ENCODE data around the gene SYNE2.

Gene SYNE2

DNA sequence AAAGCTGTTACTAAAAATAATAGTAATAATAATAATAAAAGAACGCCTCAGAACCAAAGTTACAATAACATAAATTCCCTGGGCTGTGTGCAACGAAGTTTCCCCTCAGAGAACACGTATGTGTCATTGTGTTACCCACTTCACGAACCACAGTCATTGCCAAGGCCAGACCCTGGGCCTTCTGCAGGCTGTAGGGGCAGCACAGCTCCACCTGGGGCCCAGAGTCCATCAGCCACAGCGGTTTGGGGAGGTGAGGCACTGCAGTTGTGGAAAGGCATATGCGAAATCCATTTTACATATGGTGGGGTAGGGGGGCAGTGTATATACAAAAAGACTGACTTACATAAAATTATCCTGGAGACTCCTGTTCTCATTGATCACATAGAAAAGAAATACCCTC lies 385.2 kb downstream of the SYNE2 start:
- no peak overlapping the region for H3K27ac ChIP-seq
- TF ChIP-seq FOXP2 (optimal IDR thresholded peaks at IDR 0.05; ENCODE audit: control extremely low read depth, extremely low read length, insufficient read depth) = no peak
- TF ChIP-seq EZH2 (IDR thresholded peaks at IDR 0.05) = no peak
- no peak for TF ChIP-seq POLR2AphosphoS5 (IDR thresholded peaks at IDR 0.05; ENCODE audit: borderline replicate concordance, low read depth, low read length)
- H3K36me3 ChIP-seq (ENCODE audit: insufficient read depth, low read length) = no peaks in the 10 kb centered on the region
- H3K4me3 ChIP-seq = no peak overlapping the region
- no peaks in the 10 kb centered on the region for H3K9me3 ChIP-seq (ENCODE audit: low read depth, low read length)
- no peak for DNase-seq (ENCODE audit: low read depth, low spot score)
- no peak overlapping the region for H3K9ac ChIP-seq (ENCODE audit: insufficient read length)

GRCh38 chr14:64238631-64239030 lies 385.8 kb downstream of the SYNE2 start:
- TF ChIP-seq FOXP2 (optimal IDR thresholded peaks at IDR 0.05; ENCODE audit: control extremely low read depth, extremely low read length, insufficient read depth) (no peak), POLR2AphosphoS5 (IDR thresholded peaks at IDR 0.05; ENCODE audit: borderline replicate concordance, low read depth, low read length) (no peak), EZH2 (IDR thresholded peaks at IDR 0.05) (no peak)
- no peak overlapping the region for H3K27ac ChIP-seq
- H3K36me3 ChIP-seq (ENCODE audit: insufficient read depth, low read length) = no peaks in the 10 kb centered on the region
- DNase-seq (ENCODE audit: low read depth, low spot score) = no peak
- no peaks in the 10 kb centered on the region for H3K9me3 ChIP-seq (ENCODE audit: low read depth, low read length)
- no peak overlapping the region for H3K9ac ChIP-seq (ENCODE audit: insufficient read length)
- H3K4me3 ChIP-seq = no peak overlapping the region

- TF ChIP-seq FOXP2 (optimal IDR thresholded peaks at IDR 0.05; ENCODE audit: control extremely low read depth, extremely low read length, insufficient read depth) = no peak
- no peak for TF ChIP-seq POLR2AphosphoS5 (IDR thresholded peaks at IDR 0.05; ENCODE audit: borderline replicate concordance, low read depth, low read length)
- TF ChIP-seq EZH2 (IDR thresholded peaks at IDR 0.05) = no peak
- DNase-seq (ENCODE audit: low read depth, low spot score) = no peak
- no peaks in the 10 kb centered on the region for H3K9me3 ChIP-seq (ENCODE audit: low read depth, low read length)
- H3K36me3 ChIP-seq (ENCODE audit: insufficient read depth, low read length) = no peaks in the 10 kb centered on the region
- no peak overlapping the region for H3K4me3 ChIP-seq
- no peak overlapping the region for H3K9ac ChIP-seq (ENCODE audit: insufficient read length)
- H3K27ac ChIP-seq = no peak overlapping the region
These were observed 391.5 kb downstream of the SYNE2 start for GRCh38 chr14:64244279-64244678.

GRCh38 chr14:64245491-64245890 lies 392.7 kb downstream of the SYNE2 start:
- no peaks in the 10 kb centered on the region for H3K9me3 ChIP-seq (ENCODE audit: low read depth, low read length)
- no peak for DNase-seq (ENCODE audit: low read depth, low spot score)
- H3K36me3 ChIP-seq (ENCODE audit: insufficient read depth, low read length) = no peaks in the 10 kb centered on the region
- TF ChIP-seq EZH2 (IDR thresholded peaks at IDR 0.05) (no peak), POLR2AphosphoS5 (IDR thresholded peaks at IDR 0.05; ENCODE audit: borderline replicate concordance, low read depth, low read length) (no peak), FOXP2 (optimal IDR thresholded peaks at IDR 0.05; ENCODE audit: control extremely low read depth, extremely low read length, insufficient read depth) (no peak)
- no peak overlapping the region for H3K4me3 ChIP-seq
- H3K27ac ChIP-seq = no peak overlapping the region
- no peak overlapping the region for H3K9ac ChIP-seq (ENCODE audit: insufficient read length)

DNA sequence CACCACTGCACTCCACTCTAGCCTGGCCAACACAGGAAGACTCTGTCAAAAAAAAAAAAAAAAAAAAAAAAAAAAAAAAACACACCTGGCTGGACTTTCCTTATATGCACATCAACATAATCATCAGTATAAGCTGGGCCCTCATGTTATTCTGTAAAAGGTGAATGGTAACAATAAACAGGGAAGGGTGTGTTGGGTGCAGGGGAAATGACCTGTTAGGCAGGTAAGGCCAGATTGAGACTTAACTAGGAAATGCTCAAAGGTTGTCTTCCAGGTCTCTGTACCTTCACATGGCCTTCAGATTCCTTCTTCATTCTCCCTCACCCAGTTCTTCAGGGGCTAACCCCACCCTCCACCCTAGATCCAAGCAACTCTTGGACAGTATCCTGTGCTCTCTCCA lies 393.9 kb downstream of the SYNE2 start:
- no peaks in the 10 kb centered on the region for H3K9me3 ChIP-seq (ENCODE audit: low read depth, low read length)
- no peak overlapping the region for H3K27ac ChIP-seq
- TF ChIP-seq FOXP2 (optimal IDR thresholded peaks at IDR 0.05; ENCODE audit: control extremely low read depth, extremely low read length, insufficient read depth) (no peak), POLR2AphosphoS5 (IDR thresholded peaks at IDR 0.05; ENCODE audit: borderline replicate concordance, low read depth, low read length) (no peak)
- H3K4me3 ChIP-seq = no peak overlapping the region
- DNase-seq (ENCODE audit: low read depth, low spot score) = no peak
- H3K36me3 ChIP-seq (ENCODE audit: insufficient read depth, low read length) = no peaks in the 10 kb centered on the region
- H3K9ac ChIP-seq (ENCODE audit: insufficient read length) = no peak overlapping the region

DNA sequence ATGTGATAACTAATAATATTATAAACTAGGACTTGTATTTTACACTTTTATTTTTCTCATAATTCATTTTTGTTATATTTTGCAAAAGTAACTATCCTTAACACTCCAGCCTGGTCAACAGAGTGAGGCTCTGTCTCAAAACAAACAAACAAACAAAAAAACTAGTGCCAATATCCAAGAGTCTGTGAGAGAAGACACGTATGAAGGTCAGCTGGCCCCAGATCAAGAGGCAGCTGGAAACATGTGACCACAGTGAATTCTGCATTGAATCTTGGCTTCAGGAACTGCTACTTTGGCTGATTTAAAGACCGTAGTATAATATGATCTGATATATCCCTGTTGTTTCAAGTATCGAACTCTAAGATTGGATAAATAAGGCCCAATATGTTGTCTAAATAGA lies 394.4 kb downstream of the SYNE2 start:
- Histone ChIP-seq H3K27ac (no peak overlapping the region), H3K9ac (ENCODE audit: insufficient read length) (no peak overlapping the region), H3K9me3 (ENCODE audit: low read depth, low read length) (no peaks in the 10 kb centered on the region), H3K4me3 (no peak overlapping the region), H3K36me3 (ENCODE audit: insufficient read depth, low read length) (no peaks in the 10 kb centered on the region)
- no peak for DNase-seq (ENCODE audit: low read depth, low spot score)
- TF ChIP-seq POLR2AphosphoS5 (IDR thresholded peaks at IDR 0.05; ENCODE audit: borderline replicate concordance, low read depth, low read length) (no peak), FOXP2 (optimal IDR thresholded peaks at IDR 0.05; ENCODE audit: control extremely low read depth, extremely low read length, insufficient read depth) (no peak), EZH2 (IDR thresholded peaks at IDR 0.05) (no peak)

DNA sequence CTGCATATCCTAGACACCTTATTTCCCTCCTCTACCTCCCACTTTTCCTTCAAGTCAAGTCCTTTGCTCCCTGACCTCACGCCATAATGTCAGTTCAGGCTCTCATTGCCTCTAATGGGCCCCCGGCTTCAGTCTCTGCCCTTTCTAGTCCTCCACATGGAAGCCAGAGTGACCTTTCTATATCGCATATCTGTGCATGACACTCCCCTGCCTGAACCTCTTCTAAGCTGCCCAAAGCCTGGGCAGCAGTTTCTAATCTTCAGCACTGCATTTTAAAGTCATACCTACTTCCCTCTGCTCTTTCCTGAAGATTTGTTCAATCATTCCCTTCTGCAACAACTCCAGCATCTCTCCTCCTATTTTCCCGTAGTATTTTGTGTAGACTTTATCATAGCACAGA lies 395.9 kb downstream of the SYNE2 start:
- TF ChIP-seq FOXP2 (optimal IDR thresholded peaks at IDR 0.05; ENCODE audit: control extremely low read depth, extremely low read length, insufficient read depth) = no peak
- Histone ChIP-seq H3K36me3 (ENCODE audit: insufficient read depth, low read length) (no peaks in the 10 kb centered on the region), H3K27ac (no peak overlapping the region)

DNA sequence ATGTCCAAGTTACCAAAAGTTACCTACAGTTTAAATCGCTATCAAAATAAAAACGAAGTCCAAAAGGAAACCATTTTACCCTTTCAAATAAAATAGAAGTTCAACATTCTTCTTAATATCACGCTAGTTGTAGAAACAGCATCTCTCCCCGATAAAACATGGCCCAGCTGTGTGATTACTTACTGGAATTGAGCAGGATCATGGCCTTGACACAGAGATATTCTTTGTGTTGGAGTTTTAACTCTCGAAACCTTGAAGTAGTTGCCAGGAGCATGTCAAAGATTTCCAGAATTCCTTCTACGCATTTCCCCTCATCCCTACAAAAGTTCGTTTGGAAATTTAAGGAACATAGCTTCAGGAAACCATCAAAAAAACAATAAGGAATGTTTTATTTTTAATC lies 396.6 kb downstream of the SYNE2 start:
- TF ChIP-seq EZH2 (IDR thresholded peaks at IDR 0.05) (no peak), FOXP2 (optimal IDR thresholded peaks at IDR 0.05; ENCODE audit: control extremely low read depth, extremely low read length, insufficient read depth) (no peak), POLR2AphosphoS5 (IDR thresholded peaks at IDR 0.05; ENCODE audit: borderline replicate concordance, low read depth, low read length) (no peak)
- DNase-seq (ENCODE audit: low read depth, low spot score) = no peak
- Histone ChIP-seq H3K36me3 (ENCODE audit: insufficient read depth, low read length) (no peaks in the 10 kb centered on the region), H3K4me3 (no peak overlapping the region), H3K27ac (no peak overlapping the region), H3K9me3 (ENCODE audit: low read depth, low read length) (no peaks in the 10 kb centered on the region), H3K9ac (ENCODE audit: insufficient read length) (no peak overlapping the region)

More for the DNA sequence above, 395.9 kb downstream of the SYNE2 start:
- Histone ChIP-seq H3K4me3 (no peak overlapping the region), H3K9ac (ENCODE audit: insufficient read length) (no peak overlapping the region), H3K9me3 (ENCODE audit: low read depth, low read length) (no peaks in the 10 kb centered on the region)
- DNase-seq (ENCODE audit: low read depth, low spot score) = no peak

GRCh38 chr14:64253672-64254071 lies 400.9 kb downstream of the SYNE2 start:
- Histone ChIP-seq H3K27ac (no peak overlapping the region), H3K36me3 (ENCODE audit: insufficient read depth, low read length) (no peaks in the 10 kb centered on the region), H3K9ac (ENCODE audit: insufficient read length) (no peak overlapping the region), H3K9me3 (ENCODE audit: low read depth, low read length) (no peaks in the 10 kb centered on the region), H3K4me3 (no peak overlapping the region)
- TF ChIP-seq FOXP2 (optimal IDR thresholded peaks at IDR 0.05; ENCODE audit: control extremely low read depth, extremely low read length, insufficient read depth) = no peak
- no peak for TF ChIP-seq POLR2AphosphoS5 (IDR thresholded peaks at IDR 0.05; ENCODE audit: borderline replicate concordance, low read depth, low read length)
- TF ChIP-seq EZH2 (IDR thresholded peaks at IDR 0.05) = no peak
- no peak for DNase-seq (ENCODE audit: low read depth, low spot score)
